Naive thymus-derived CD8-positive, alpha-beta T cell (primary cell): ENCODE data around the gene EMD. TPM values are rescaled to one million over a fixed set of nuclear protein-coding genes. Genes with fewer than 3 reads are reported as not detected.

Source experiments
- ATAC-seq, 2 donors: fragments of 150-1000 bp; cut with Tn5 transposase in 1 of 2; sonication (Bioruptor Pico), chemical (Tn5 transposase) in 1 of 2; 1 replicate in 1 of 2; 2 replicates in 1 of 2; pipeline ENCODE4 v1.10.0; 2021; ENCODE audit warnings: mild to moderate bottlenecking in 2 of 2, moderate library complexity in 2 of 2
- POLR2A ChIA-PET: fragments of 350-600 bp; sonication (Branson Sonifier 250); formaldehyde crosslinking; loops from one replicate; lab custom pipeline; 2021; ENCODE audit warnings: antibody characterized with exemption; lab: Charles Lee
- DNase-seq, 10 donors: peaks; one replicate each; pipeline versions ENCODE4 v3.0.0 to v3.0.0-alpha.2; 2020 to 2022
- H3K27ac Mint-ChIP-seq, 10 donors: one replicate each; pipeline ENCODE4 v1.8.0; 2020 to 2022; ENCODE audit warnings: mild to moderate bottlenecking in 10 of 10, mixed read lengths in 10 of 10, moderate library complexity in 4 of 10, inconsistent platforms in 1 of 10
- H3K27me3 Mint-ChIP-seq, 5 donors: one replicate each; pipeline ENCODE4 v1.8.0; 2021 to 2022; ENCODE audit warnings: mixed read lengths in 5 of 5
- H3K36me3 Mint-ChIP-seq, 3 donors: one replicate each; pipeline ENCODE4 v1.8.0; 2020 to 2022; ENCODE audit warnings: mixed read lengths in 3 of 3, mild to moderate bottlenecking in 2 of 3, inconsistent platforms in 1 of 3
- H3K4me1 Mint-ChIP-seq, 4 donors: one replicate each; pipeline ENCODE4 v1.8.0; 2021 to 2022; ENCODE audit warnings: mixed read lengths in 4 of 4
- H3K4me3 Mint-ChIP-seq, 10 donors: one replicate each; pipeline ENCODE4 v1.8.0; 2020 to 2022; ENCODE audit warnings: mild to moderate bottlenecking in 10 of 10, mixed read lengths in 10 of 10, moderate library complexity in 6 of 10, inconsistent platforms in 1 of 10
- H3K9me3 Mint-ChIP-seq, 9 donors: one replicate each; pipeline ENCODE4 v1.8.0; 2020 to 2022; ENCODE audit warnings: mixed read lengths in 9 of 9, mild to moderate bottlenecking in 3 of 9, inconsistent platforms in 1 of 9, moderate library complexity in 1 of 9
- polyA plus RNA-seq, 3 donors: library from polyadenylated mRNA; unstranded; fragments of 300-500 nt; fragmentation: Illumina TruSeq; gene quantifications; one replicate each; pipeline ENCODE4 v1.2.3, GENCODE V29; 2021
- total RNA-seq, 8 experiments: library from RNA in 2 of 8; stranded (reverse) in 2 of 8; gene quantifications; one replicate each; pipeline ENCODE4 v1.2.3 and lab custom pipeline; 2021 to 2026

EMD gene
- total and polyA plus RNA-seq, 5 experiments from 2014 or later: 35.5 to 95.4 (median 37.1) TPM

- Mint-ChIP-seq H3K27me3 (no peaks in the 10 kb centered on the region), H3K4me1 (peaks cover 6 to 32% (median 27%) of the 10 kb centered on the region in 4 donors), H3K9me3 (no peaks in the 10 kb centered on the region), H3K36me3 (peaks cover 0 to 17% (median 0%) of the 10 kb centered on the region in 3 donors), H3K4me3 (peak overlapping the region in 3 of 10 donors; percentile 39 to 78 (median 57)), H3K27ac (peak overlapping the region in 6 of 10 donors; percentile 3 to 69 (median 54))
- no peak for DNase-seq
- POLR2A ChIA-PET: interaction anchor here (0.7 to 0.9 kb wide), 2 partner anchors 10 to 56 kb away, joined by 3 read pairs; no protein-coding TSS in a partner anchor
- ATAC-seq: no peak
Measured at GRCh38 chrX:154430916-154431315, 51.8 kb downstream of the EMD start.

Other genes starting within 250 kb of the EMD start
- not detected for gene OPN1LW, start 235.1 kb upstream of the EMD start, total RNA-seq
- not detected for gene OPN1LW, start 235.1 kb upstream of the EMD start, polyA plus RNA-seq
- not detected for gene OPN1MW, start 196.7 kb upstream of the EMD start, total RNA-seq
- not detected for gene OPN1MW, start 196.7 kb upstream of the EMD start, polyA plus RNA-seq
- gene OPN1MW2, start 159.5 kb upstream of the EMD start, total RNA-seq: not detected
- not detected for gene OPN1MW2, start 159.5 kb upstream of the EMD start, polyA plus RNA-seq
- not detected for gene OPN1MW3, start 121.7 kb upstream of the EMD start, total RNA-seq
- not detected for gene OPN1MW3, start 121.7 kb upstream of the EMD start, polyA plus RNA-seq
- not detected for gene TEX28, start 84.2 kb upstream of the EMD start, total RNA-seq
- gene TEX28, start 84.2 kb upstream of the EMD start, polyA plus RNA-seq: not detected
- 1 to 10 TPM; 1.1 to 2.2 TPM for gene TKTL1, start 83.5 kb upstream of the EMD start, total RNA-seq
- gene TKTL1, start 83.5 kb upstream of the EMD start, polyA plus RNA-seq: 10 to 100 TPM; 38.8 to 56.4 (median 39.0) TPM
- gene FLNA, start 4.7 kb upstream of the EMD start, total RNA-seq: 100 to 1,000 TPM; 613 to 633 TPM
- 100 to 1,000 TPM; 156 to 341 (median 169) TPM for gene FLNA, start 4.7 kb upstream of the EMD start, polyA plus RNA-seq
- gene RPL10, start 19.1 kb downstream of the EMD start, total RNA-seq: 1,000 to 10,000 TPM; 4,733 to 4,862 TPM
- gene RPL10, start 19.1 kb downstream of the EMD start, polyA plus RNA-seq: 1,000 to 10,000 TPM; 5,585 to 7,081 (median 6,663) TPM
- gene DNASE1L1, start 30.0 kb downstream of the EMD start, total RNA-seq: 10 to 100 TPM; 16.6 to 19.9 TPM
- 10 to 100 TPM; 12.7 to 15.3 (median 12.8) TPM for gene DNASE1L1, start 30.0 kb downstream of the EMD start, polyA plus RNA-seq
- gene TAFAZZIN, start 32.2 kb downstream of the EMD start, total RNA-seq: 100 to 1,000 TPM; 111 to 112 TPM
- 10 to 100 TPM; 29.3 to 39.8 (median 37.8) TPM for gene TAFAZZIN, start 32.2 kb downstream of the EMD start, polyA plus RNA-seq
- gene ATP6AP1, start 49.4 kb downstream of the EMD start, total RNA-seq: 10 to 100 TPM; 51.9 to 52.5 TPM
- gene ATP6AP1, start 49.4 kb downstream of the EMD start, polyA plus RNA-seq: 100 to 1,000 TPM in 1 of 3 donors, 10 to 100 TPM in 2; 84.7 to 111 (median 90.2) TPM
- 100 to 1,000 TPM; 169 to 185 TPM for gene GDI1, start 57.9 kb downstream of the EMD start, total RNA-seq
- gene GDI1, start 57.9 kb downstream of the EMD start, polyA plus RNA-seq: 10 to 100 TPM; 18.3 to 32.1 (median 21.0) TPM
- 10 to 100 TPM; 49.2 TPM for gene FAM50A, start 64.8 kb downstream of the EMD start, total RNA-seq
- 10 to 100 TPM; 25.1 to 45.6 (median 40.4) TPM for gene FAM50A, start 64.8 kb downstream of the EMD start, polyA plus RNA-seq
- gene PLXNA3, start 79.0 kb downstream of the EMD start, total RNA-seq: 10 to 100 TPM; 49.5 to 50.4 TPM
- gene PLXNA3, start 79.0 kb downstream of the EMD start, polyA plus RNA-seq: under 1 TPM; 0.27 to 0.67 (median 0.36) TPM
- gene LAGE3, start 100.0 kb downstream of the EMD start, total RNA-seq: 10 to 100 TPM; 18.6 to 23.3 TPM
- gene LAGE3, start 100.0 kb downstream of the EMD start, polyA plus RNA-seq: 10 to 100 TPM; 62.6 to 81.8 (median 72.7) TPM
- 10 to 100 TPM; 29.0 to 30.9 TPM for gene UBL4A, start 107.3 kb downstream of the EMD start, total RNA-seq
- gene UBL4A, start 107.3 kb downstream of the EMD start, polyA plus RNA-seq: 10 to 100 TPM; 31.1 to 51.7 (median 37.9) TPM
- gene SLC10A3, start 111.3 kb downstream of the EMD start, total RNA-seq: 10 to 100 TPM; 18.2 to 20.9 TPM
- 10 to 100 TPM; 30.5 to 42.3 (median 35.9) TPM for gene SLC10A3, start 111.3 kb downstream of the EMD start, polyA plus RNA-seq
- 10 to 100 TPM; 66.0 to 69.4 TPM for gene FAM3A, start 136.9 kb downstream of the EMD start, total RNA-seq
- gene FAM3A, start 136.9 kb downstream of the EMD start, polyA plus RNA-seq: 10 to 100 TPM; 24.3 to 33.3 (median 26.0) TPM
- 10 to 100 TPM; 58.1 to 59.4 TPM for gene G6PD, start 167.6 kb downstream of the EMD start, total RNA-seq
- 1 to 10 TPM; 6.9 to 7.9 (median 7.1) TPM for gene G6PD, start 167.6 kb downstream of the EMD start, polyA plus RNA-seq
- 10 to 100 TPM; 45.0 to 48.2 TPM for gene IKBKG, start 168.3 kb downstream of the EMD start, total RNA-seq
- 10 to 100 TPM; 18.4 to 24.2 (median 19.4) TPM for gene IKBKG, start 168.3 kb downstream of the EMD start, polyA plus RNA-seq
- gene CTAG1A, start 205.8 kb downstream of the EMD start, total RNA-seq: not detected
- not detected for gene CTAG1A, start 205.8 kb downstream of the EMD start, polyA plus RNA-seq
- not detected for gene CTAG1B, start 240.0 kb downstream of the EMD start, total RNA-seq
- gene CTAG1B, start 240.0 kb downstream of the EMD start, polyA plus RNA-seq: not detected